ENCODE measurements around the gene NNAT. TPM values are rescaled to one million over a fixed set of nuclear protein-coding genes. Genes with fewer than 3 reads are reported as not detected.

NNAT gene
- total RNA-seq, 4 donors from 2014 or later = not detected

DNA sequence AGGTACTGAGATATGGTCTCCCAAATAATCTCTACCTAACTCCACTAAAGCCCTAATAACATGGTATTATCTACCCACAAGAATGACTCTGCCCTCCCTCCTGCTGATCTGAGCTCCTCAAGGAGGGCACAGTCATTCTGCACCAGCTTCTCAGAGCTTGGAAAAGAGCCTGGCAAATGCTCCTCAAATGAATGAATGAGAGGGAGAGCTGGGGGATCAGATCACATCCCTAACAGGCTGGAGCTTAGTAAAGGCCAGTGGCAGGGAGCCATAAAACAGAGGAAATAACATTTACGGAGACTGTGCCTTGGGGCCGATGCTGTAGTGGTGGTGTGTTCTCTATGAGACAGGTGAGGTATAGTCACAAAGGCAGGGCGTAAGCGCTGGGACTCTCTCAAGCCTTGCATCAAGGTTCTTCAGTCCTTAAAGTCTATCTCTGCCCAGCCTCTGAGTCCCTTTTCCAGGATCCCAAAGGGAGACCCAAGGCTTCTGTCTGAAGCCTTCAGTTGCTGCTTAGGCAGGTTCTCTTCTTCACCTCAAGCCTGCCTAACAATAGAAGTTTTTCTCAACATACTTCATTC lies 7.2 kb upstream of the NNAT start:
- H3K27me3 ChIP-seq = no peaks in the 10 kb centered on the region
- TF ChIP-seq, protein P1, sequence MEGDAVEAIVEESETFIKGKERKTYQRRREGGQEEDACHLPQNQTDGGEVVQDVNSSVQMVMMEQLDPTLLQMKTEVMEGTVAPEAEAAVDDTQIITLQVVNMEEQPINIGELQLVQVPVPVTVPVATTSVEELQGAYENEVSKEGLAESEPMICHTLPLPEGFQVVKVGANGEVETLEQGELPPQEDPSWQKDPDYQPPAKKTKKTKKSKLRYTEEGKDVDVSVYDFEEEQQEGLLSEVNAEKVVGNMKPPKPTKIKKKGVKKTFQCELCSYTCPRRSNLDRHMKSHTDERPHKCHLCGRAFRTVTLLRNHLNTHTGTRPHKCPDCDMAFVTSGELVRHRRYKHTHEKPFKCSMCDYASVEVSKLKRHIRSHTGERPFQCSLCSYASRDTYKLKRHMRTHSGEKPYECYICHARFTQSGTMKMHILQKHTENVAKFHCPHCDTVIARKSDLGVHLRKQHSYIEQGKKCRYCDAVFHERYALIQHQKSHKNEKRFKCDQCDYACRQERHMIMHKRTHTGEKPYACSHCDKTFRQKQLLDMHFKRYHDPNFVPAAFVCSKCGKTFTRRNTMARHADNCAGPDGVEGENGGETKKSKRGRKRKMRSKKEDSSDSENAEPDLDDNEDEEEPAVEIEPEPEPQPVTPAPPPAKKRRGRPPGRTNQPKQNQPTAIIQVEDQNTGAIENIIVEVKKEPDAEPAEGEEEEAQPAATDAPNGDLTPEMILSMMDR (IDR thresholded peaks at IDR 0.05) = no peak
- no peak for TF ChIP-seq POLR2A (IDR thresholded peaks at IDR 0.05)
- peaks cover 0 to 40% (median 0%) of the 10 kb centered on the region in 3 donors for H3K36me3 ChIP-seq
- H3K4me1 ChIP-seq = peaks cover 0 to 18% (median 0%) of the 10 kb centered on the region in 4 donors
- H3K27ac ChIP-seq = no peak overlapping the region
- H3K9me3 ChIP-seq = no peaks in the 10 kb centered on the region
- no peak overlapping the region for H3K4me3 ChIP-seq
- no peak for DNase-seq

DNA sequence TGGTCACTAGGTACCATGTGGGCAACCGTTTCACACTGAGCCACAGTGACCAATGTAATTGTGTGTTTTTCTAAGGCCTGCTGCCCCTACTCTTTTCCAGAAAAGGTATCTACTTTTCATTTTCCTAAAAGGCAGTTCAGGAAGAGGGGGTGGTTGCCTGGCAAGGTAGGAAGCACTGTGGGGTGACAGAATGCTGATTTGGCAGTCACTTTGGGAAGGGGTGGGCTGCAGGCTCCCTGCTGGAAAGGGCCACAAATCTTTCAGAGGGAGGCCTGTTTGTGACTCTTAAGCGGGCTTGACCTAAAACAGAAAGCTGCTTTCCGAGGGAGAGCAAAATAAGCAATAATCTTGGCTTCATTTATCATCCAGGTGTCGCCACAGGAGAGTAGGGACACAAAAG lies 5.2 kb upstream of the NNAT start:
- Histone ChIP-seq H3K4me1 (peaks cover 0 to 32% (median 0%) of the 10 kb centered on the region in 4 donors), H3K9me3 (no peaks in the 10 kb centered on the region), H3K27me3 (no peaks in the 10 kb centered on the region), H3K27ac (no peak overlapping the region), H3K36me3 (peaks cover 0 to 38% (median 0%) of the 10 kb centered on the region in 3 donors), H3K4me3 (no peak overlapping the region)
- DNase-seq = no peak
- TF ChIP-seq, protein P1 (IDR thresholded peaks at IDR 0.05) = no peak
- TF ChIP-seq POLR2A (IDR thresholded peaks at IDR 0.05) = no peak

DNA sequence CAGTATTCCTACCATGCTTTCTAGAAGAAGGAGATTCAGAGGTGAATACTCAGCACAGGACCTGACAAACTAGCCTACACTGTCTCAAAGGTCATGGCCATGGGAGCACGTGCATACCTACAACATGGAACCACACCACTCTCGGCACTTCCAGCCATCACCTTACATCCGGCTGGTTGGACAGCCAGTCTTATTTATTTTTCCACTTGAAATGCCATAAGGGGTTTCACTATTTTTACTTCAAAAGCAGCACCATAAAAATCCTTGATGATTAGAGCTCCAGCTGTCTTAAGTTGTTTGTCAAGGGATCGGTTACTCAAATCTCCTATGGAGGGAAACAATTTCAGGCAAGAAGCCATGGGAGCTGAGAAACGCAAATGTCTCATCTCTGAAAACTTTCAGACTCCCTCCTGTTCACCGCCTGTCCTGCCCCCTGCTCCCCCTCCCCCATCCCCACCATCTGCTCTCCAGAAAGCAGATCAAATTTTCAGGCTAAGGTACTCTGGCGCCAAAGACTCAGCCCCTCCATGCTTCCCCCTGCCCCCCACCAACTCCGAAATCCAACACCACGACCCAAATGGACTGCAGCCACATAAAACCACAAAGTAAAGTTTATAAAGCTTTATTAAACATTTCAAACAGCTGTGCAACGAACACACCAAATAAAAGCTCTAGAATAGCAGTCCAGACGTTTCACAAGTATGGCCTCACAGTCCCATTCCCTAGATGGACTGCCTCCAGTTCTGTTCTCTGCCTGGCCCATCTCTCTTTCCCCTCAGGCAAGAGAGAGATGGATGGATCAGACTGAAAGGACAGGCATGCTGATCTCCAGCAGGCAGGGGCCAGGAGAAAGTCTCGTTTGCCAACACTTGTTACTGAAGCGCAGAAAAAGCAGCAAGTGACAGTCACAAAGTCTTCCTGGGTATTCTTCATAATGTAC lies 4.0 kb upstream of the NNAT start:
- Histone ChIP-seq H3K27ac (peak overlapping the region in 2 of 4 donors; percentile 4 to 40), H3K9me3 (no peaks in the 10 kb centered on the region)

DNA sequence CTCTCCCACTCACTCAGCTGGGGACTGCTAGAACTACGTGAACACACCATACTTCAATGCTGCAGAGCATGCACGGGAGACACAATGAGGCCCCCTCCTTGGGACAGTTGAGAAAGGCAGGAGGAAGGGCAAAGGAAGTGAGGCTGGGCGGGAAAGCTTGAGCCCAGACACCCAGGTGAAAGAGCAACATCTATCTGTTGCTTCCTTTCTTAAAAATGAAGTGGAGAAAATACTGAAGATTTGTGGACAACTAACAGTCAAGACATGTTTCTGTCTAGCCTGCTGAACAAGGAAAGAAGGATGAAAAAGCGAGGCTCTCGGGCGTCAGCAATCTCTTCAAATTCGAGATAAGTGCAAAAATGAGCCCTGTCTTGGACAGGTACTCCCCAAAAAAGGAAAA lies 3.0 kb upstream of the NNAT start:
- Histone ChIP-seq H3K27me3 (no peaks in the 10 kb centered on the region), H3K27ac (peak overlapping the region in 1 of 4 donors; percentile 40), H3K4me1 (peaks cover 0 to 43% (median 0%) of the 10 kb centered on the region in 4 donors), H3K9me3 (no peaks in the 10 kb centered on the region), H3K4me3 (no peak overlapping the region), H3K36me3 (peaks cover 0 to 37% (median 0%) of the 10 kb centered on the region in 3 donors)
- TF ChIP-seq, protein P1 (IDR thresholded peaks at IDR 0.05) = no peak
- TF ChIP-seq POLR2A (IDR thresholded peaks at IDR 0.05) = no peak
- no peak for DNase-seq

More for the DNA sequence above, 4.0 kb upstream of the NNAT start:
- peaks cover 0 to 38% (median 0%) of the 10 kb centered on the region in 3 donors for H3K36me3 ChIP-seq
- H3K27me3 ChIP-seq = no peaks in the 10 kb centered on the region
- no peak for DNase-seq
- no peak for TF ChIP-seq POLR2A (IDR thresholded peaks at IDR 0.05)
- TF ChIP-seq, protein P1 (IDR thresholded peaks at IDR 0.05) = no peak
- no peak overlapping the region for H3K4me3 ChIP-seq
- peaks cover 0 to 33% (median 0%) of the 10 kb centered on the region in 4 donors for H3K4me1 ChIP-seq

DNA sequence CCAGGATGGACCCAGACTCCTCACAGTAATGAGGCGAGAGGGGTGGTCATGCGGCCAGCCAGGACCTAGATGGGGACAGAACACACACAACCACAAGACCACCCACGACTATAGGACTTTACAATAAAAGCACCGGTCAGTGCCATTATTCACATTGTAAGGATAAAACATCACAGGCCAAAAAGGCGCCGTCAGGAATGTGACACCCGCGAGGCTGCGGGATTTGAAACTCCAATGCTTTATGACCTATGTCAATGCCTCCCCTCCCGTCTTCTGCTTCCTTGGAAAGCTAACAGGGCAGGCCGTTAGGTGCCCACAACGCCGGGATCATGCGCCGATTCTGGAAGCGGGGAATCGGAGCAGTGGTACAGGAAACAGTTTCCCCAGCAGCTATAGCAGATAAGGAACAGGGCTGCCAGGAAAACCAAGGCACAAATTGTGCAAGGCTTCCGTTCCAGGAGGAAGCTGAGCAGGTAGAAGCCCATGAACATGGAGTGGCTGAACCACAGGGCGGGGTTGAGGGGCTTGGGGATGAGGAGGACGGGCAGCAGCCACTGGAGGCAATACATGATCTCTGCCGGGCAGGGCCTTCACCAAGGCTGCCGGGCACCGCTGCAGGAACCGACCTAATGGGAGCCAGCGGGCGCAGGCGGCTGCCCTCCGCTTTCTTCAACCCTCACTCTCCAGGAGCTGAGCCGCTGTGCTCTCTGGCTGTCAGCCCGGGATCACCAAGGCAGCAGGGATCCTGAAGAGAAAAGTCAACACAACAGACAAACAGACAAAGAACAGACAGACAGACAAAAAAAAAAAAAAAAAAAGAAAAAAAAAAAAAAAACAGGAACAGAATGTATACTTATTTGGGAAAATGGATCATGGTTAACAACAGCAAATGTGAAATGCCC lies 2.2 kb upstream of the NNAT start:
- no peak for TF ChIP-seq POLR2A (IDR thresholded peaks at IDR 0.05)
- TF ChIP-seq, protein P1 (IDR thresholded peaks at IDR 0.05) = no peak
- no peak overlapping the region for H3K4me3 ChIP-seq
- peaks cover 0 to 49% (median 0%) of the 10 kb centered on the region in 4 donors for H3K4me1 ChIP-seq
- no peaks in the 10 kb centered on the region for H3K9me3 ChIP-seq
- H3K27ac ChIP-seq = peak overlapping the region in 1 of 4 donors; percentile 69
- peaks cover 0 to 30% (median 0%) of the 10 kb centered on the region in 3 donors for H3K36me3 ChIP-seq
- H3K27me3 ChIP-seq = no peaks in the 10 kb centered on the region
- no peak for DNase-seq

Data from Peyer's patch (tissue), 4 donors.